ENCODE data around the gene ZNRF3. TPM values are rescaled to one million over a fixed set of nuclear protein-coding genes. Genes with fewer than 3 reads are reported as not detected.
A peak's percentile ranks its signal among the peaks of the same experiment; 100 is the strongest.

The ZNRF3 gene
- polyA plus RNA-seq, 3 donors from 2014 or later, result 0.06 to 0.28 (median 0.18) TPM

- no peak overlapping the region for H3K27ac Mint-ChIP-seq
- peak overlapping the region; percentile 59 to 76 (median 71) for H3K4me3 Mint-ChIP-seq
- no peaks in the 10 kb centered on the region for H3K36me3 Mint-ChIP-seq
- H3K27me3 Mint-ChIP-seq (ENCODE audit: low read depth in 3 of 3), result peaks cover 24 to 29% (median 26%) of the 10 kb centered on the region in 3 donors
- H3K4me1 Mint-ChIP-seq, result peaks cover 17 to 19% of the 10 kb centered on the region in 2 donors
- peaks cover 0 to 2% (median 0%) of the 10 kb centered on the region in 6 donors for H3K9me3 Mint-ChIP-seq
- no peak for DNase-seq
Measured at GRCh38 chr22:29071261-29072045, 188.1 kb downstream of the ZNRF3 start.

DNA sequence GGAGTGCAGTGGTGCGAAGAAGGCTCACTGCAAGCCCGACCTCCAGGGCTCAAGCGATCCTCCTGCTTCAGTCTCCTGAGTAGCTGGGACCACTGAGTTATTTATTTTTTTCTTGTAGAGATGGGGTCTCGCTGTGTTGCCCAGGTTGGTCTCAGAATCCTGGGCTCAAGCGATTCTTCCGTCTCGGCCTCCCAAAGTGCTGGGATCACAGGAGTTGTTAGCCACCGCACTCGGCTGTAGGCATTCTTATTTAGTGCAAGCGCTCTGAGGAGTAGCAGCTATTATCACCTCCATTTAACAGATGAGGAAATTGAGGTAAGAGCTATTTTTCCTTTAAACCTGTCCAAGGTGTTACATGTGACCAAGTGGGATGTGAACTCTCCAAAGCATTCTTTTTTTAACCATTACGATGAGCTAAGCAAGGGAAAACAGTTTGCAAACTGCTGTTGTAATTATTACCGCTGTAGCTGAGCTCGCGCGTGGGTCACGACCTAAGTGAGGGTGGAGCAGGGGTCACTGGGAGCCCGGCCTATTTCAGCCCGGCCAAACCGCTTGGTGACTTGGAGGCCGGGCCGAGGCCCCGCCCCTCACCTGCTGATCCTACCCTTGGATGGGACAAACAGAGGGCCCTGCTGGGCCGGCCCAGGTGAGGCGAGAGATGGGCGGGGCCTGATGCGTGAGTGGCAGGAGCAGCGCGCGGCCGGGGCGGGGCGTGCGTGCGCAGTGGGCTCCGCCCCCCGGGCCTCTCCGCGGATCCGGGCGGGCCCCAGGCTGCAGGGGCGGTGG is 189.0 kb downstream of the ZNRF3 start:
- DNase-seq, result peak; percentile 71 to 75 (median 72)
- peaks cover 17 to 19% of the 10 kb centered on the region in 2 donors for H3K4me1 Mint-ChIP-seq
- no peaks in the 10 kb centered on the region for H3K36me3 Mint-ChIP-seq
- peaks cover 24 to 27% (median 26%) of the 10 kb centered on the region in 3 donors for H3K27me3 Mint-ChIP-seq (ENCODE audit: low read depth in 3 of 3)
- peaks cover 0 to 2% (median 0%) of the 10 kb centered on the region in 6 donors for H3K9me3 Mint-ChIP-seq
- no peak overlapping the region for H3K27ac Mint-ChIP-seq
- H3K4me3 Mint-ChIP-seq, result peak overlapping the region; percentile 59 to 76 (median 71)

GRCh38 chr22:29072979-29073617 is 189.7 kb downstream of the ZNRF3 start, which contains the start of gene KREMEN1:
KREMEN1 (plus strand) TSS chr22:29073035; CDS start chr22:29073131, 96 bp downstream.
- peaks cover 0 to 2% (median 0%) of the 10 kb centered on the region in 6 donors for H3K9me3 Mint-ChIP-seq
- no peaks in the 10 kb centered on the region for H3K36me3 Mint-ChIP-seq
- H3K27ac Mint-ChIP-seq, result no peak within 1 kb of the TSS
- peaks cover 17 to 19% of the 10 kb centered on the region in 2 donors for H3K4me1 Mint-ChIP-seq
- H3K27me3 Mint-ChIP-seq (ENCODE audit: low read depth in 3 of 3), result peaks cover 24 to 29% (median 27%) of the 10 kb centered on the region in 3 donors
- H3K4me3 Mint-ChIP-seq, result peak within 1 kb of the TSS; percentile 59 to 76 (median 71)
- no peak for DNase-seq

DNA sequence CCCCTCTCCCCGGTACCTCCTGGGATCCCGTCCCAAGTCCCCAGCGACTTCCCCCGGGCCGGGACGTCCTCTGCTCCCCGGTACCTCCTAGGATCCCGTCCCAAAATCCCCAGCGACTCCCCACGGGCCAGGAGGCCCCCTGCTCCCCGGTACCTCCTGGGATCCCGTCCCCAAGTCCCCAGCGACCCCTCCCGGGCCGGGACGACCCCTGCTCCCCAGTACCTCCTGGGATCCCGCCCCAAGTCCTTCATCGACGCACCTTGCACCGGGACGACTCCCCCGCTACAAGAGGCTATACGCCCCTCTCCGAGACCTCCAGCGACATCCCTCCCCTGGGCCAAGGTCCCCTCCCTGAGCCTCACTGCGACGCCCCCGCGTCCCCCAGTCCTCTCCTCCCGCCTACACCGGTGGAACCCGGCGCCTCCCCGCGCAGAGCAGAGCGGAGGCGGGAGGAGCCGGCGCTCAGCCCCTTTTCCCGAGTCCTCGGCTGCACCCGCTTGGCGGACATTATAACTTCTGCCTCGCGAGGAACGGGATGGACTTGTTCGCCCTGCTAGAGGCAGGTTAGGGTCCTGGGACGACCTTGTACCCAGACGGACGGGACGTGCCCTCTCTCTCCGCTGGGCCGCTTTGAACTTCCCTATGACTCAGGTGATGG is 190.4 kb downstream of the ZNRF3 start:
- H3K27me3 Mint-ChIP-seq (ENCODE audit: low read depth in 3 of 3), result peaks cover 24 to 34% (median 27%) of the 10 kb centered on the region in 3 donors
- DNase-seq, result no peak

GRCh38 chr22:29074276-29074772 is 191.0 kb downstream of the ZNRF3 start:
- H3K36me3 Mint-ChIP-seq, result no peaks in the 10 kb centered on the region
- peak overlapping the region; percentile 38 to 48 (median 42) for H3K4me3 Mint-ChIP-seq
- no peak overlapping the region for H3K27ac Mint-ChIP-seq
- peaks cover 24 to 30% of the 10 kb centered on the region in 2 donors for H3K4me1 Mint-ChIP-seq
- peaks cover 0 to 2% (median 0%) of the 10 kb centered on the region in 6 donors for H3K9me3 Mint-ChIP-seq
- DNase-seq, result no peak
- H3K27me3 Mint-ChIP-seq (ENCODE audit: low read depth in 3 of 3), result peaks cover 24 to 38% (median 28%) of the 10 kb centered on the region in 3 donors

More for the DNA sequence above, 190.4 kb downstream of the ZNRF3 start:
- H3K36me3 Mint-ChIP-seq, result no peaks in the 10 kb centered on the region
- no peak overlapping the region for H3K27ac Mint-ChIP-seq
- peak overlapping the region in 3 of 5 donors; percentile 27 to 46 (median 38) for H3K4me3 Mint-ChIP-seq
- H3K4me1 Mint-ChIP-seq, result peaks cover 18 to 25% of the 10 kb centered on the region in 2 donors
- H3K9me3 Mint-ChIP-seq, result peaks cover 0 to 2% (median 0%) of the 10 kb centered on the region in 6 donors

DNA sequence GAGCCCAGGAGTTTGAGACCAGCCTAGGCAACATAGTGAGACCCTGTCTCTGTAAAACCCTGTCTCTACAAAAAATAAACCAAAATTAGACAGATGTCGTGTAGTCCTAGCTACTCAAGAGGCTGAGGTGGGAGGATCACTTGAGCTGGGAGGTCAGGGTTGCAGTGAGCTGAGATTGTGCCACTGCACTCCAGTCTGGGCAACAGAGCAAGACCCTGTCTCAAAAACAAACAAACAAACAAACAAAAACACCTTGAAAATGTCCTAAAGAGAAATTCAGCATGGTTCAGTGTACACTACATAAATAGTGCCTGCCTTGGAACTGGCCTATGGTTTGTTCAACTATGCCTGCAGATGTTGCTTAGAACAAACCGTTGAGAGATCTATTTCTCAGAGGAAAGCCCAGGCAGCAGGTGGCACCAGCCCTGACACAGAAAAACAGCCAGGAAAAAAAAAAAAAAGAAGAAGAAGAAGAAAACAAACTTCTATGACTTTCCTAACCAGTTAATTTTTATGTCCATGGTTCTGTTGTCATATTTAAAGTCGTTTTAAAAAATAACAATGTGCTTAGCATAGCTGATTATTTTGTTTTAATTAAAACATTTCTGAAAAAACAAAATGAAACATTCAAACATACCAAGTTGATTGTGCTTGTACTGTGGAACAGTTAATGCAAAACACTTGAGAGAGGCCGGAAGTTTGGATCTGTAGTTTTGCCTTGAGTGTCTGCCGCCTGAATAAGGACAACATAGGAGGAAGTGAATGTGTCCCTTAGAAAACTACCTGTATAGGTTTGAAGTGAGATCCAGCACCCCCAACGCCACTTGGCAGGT is 194.9 kb downstream of the ZNRF3 start:
- Mint-ChIP-seq H3K27ac (no peak overlapping the region), H3K36me3 (no peaks in the 10 kb centered on the region), H3K4me3 (no peak overlapping the region), H3K27me3 (ENCODE audit: low read depth in 3 of 3) (peaks cover 8 to 28% (median 26%) of the 10 kb centered on the region in 3 donors), H3K4me1 (peaks cover 24 to 40% of the 10 kb centered on the region in 2 donors), H3K9me3 (no peaks in the 10 kb centered on the region)
- DNase-seq, result no peak

- no peak overlapping the region for H3K4me3 Mint-ChIP-seq
- H3K4me1 Mint-ChIP-seq, result peaks cover 24 to 40% of the 10 kb centered on the region in 2 donors
- H3K27ac Mint-ChIP-seq, result no peak overlapping the region
- no peaks in the 10 kb centered on the region for H3K36me3 Mint-ChIP-seq
- H3K27me3 Mint-ChIP-seq (ENCODE audit: low read depth in 3 of 3), result peaks cover 11 to 32% (median 26%) of the 10 kb centered on the region in 3 donors
- H3K9me3 Mint-ChIP-seq, result no peaks in the 10 kb centered on the region
- no peak for DNase-seq
Measured at GRCh38 chr22:29078869-29079207, 195.5 kb downstream of the ZNRF3 start.

- DNase-seq, result peak; percentile 44 to 69 (median 57)
Measured at GRCh38 chr22:29079218-29079901, 196.0 kb downstream of the ZNRF3 start.

DNA sequence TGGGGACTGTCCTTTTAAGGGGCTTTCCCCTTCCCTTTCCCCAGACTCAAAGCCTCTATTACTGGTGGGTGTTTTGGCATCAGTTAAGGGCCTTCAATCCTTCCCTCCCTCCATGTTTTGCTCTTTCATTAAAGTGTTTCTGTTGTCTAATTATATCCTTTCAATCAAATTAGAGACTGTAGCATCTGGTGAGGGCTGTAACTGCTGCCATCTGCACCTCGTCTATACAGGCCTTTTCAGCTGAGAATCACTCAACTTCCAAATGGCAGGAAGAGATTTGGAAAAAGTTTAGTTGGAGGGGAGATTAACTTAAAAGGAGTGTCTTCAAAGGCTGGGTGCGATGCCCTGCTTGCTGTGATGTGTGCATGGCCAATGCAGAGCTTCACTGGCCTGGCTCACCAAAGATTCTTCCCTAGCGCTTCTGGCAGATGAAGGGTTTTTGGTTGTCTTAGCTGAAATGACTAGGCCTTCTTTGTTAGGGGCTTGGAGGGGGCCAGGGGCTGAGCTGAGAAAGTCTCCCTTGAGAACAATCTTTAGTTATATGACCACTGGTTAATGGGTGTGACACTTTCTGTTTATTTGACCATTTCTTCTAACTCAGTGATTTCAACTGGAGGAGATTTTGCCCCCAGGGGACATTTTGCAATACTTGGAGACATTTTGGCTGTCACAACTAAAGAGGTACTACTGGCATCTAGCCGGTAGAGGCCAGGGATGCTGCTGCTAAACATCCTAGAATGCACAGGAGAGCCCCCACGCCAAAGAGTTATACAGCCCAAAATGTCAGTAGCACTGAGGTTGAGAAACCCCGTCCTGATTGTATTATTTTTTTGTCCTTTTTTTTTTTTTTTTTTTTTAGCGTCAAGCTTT is 197.0 kb downstream of the ZNRF3 start:
- no peaks in the 10 kb centered on the region for H3K36me3 Mint-ChIP-seq
- H3K27me3 Mint-ChIP-seq (ENCODE audit: low read depth in 3 of 3), result peaks cover 13 to 24% (median 21%) of the 10 kb centered on the region in 3 donors
- H3K4me1 Mint-ChIP-seq, result peaks cover 21 to 31% of the 10 kb centered on the region in 2 donors

More at GRCh38 chr22:29079218-29079901, 196.0 kb downstream of the ZNRF3 start:
- Mint-ChIP-seq H3K27ac (peak overlapping the region in 2 of 6 donors; percentile 7 to 43), H3K36me3 (no peaks in the 10 kb centered on the region), H3K9me3 (peaks cover 0 to 3% (median 0%) of the 10 kb centered on the region in 6 donors), H3K4me3 (peak overlapping the region in 4 of 5 donors; percentile 6 to 50 (median 19)), H3K27me3 (ENCODE audit: low read depth in 3 of 3) (peaks cover 11 to 32% (median 22%) of the 10 kb centered on the region in 3 donors), H3K4me1 (peaks cover 22 to 35% of the 10 kb centered on the region in 2 donors)

GRCh38 chr22:29081517-29082236 is 198.3 kb downstream of the ZNRF3 start:
- no peak for DNase-seq
- Mint-ChIP-seq H3K27me3 (ENCODE audit: low read depth in 3 of 3) (peaks cover 13 to 18% (median 13%) of the 10 kb centered on the region in 3 donors), H3K9me3 (peaks cover 0 to 3% (median 0%) of the 10 kb centered on the region in 6 donors), H3K27ac (no peak overlapping the region), H3K4me3 (no peak overlapping the region), H3K4me1 (peaks cover 21 to 31% of the 10 kb centered on the region in 2 donors), H3K36me3 (no peaks in the 10 kb centered on the region)

More for the DNA sequence above, 197.0 kb downstream of the ZNRF3 start:
- Mint-ChIP-seq H3K9me3 (peaks cover 0 to 3% (median 0%) of the 10 kb centered on the region in 6 donors), H3K4me3 (peak overlapping the region in 1 of 5 donors; percentile 50), H3K27ac (peak overlapping the region in 2 of 6 donors; percentile 7)
- DNase-seq, result no peak

Data from immature natural killer cell (primary cell).